ENCODE data around the gene SZT2.

SZT2 gene

GRCh38 chr1:43436371-43436770, 46.7 kb downstream of the SZT2 start:
- peak overlapping the region; percentile 58 for H3K27ac ChIP-seq (ENCODE audit: low read length)
- H3K4me1 ChIP-seq (ENCODE audit: control insufficient read depth, insufficient read depth, low read length): peaks cover 12% of the 10 kb centered on the region
- no peaks in the 10 kb centered on the region for H3K27me3 ChIP-seq (ENCODE audit: control insufficient read depth in 1 of 2, insufficient read depth in 2 of 2, low read length in 2 of 2)
- H3K4me3 ChIP-seq (ENCODE audit: low read length in 2 of 2): peak overlapping the region in 1 of 2 donors; percentile 22
- H3K9ac ChIP-seq (ENCODE audit: low read length in 2 of 2): peak overlapping the region in 1 of 2 donors; percentile 13
- peaks cover 56 to 66% of the 10 kb centered on the region in 2 donors for H3K36me3 ChIP-seq (ENCODE audit: control insufficient read depth in 2 of 2, insufficient read depth in 2 of 2, low read length in 2 of 2)
- no peaks in the 10 kb centered on the region for H3K9me3 ChIP-seq (ENCODE audit: control insufficient read depth in 2 of 2, low read length in 2 of 2)

- Histone ChIP-seq H3K27ac (ENCODE audit: low read length) (no peak overlapping the region), H3K36me3 (ENCODE audit: control insufficient read depth in 2 of 2, insufficient read depth in 2 of 2, low read length in 2 of 2) (peaks cover 51 to 64% of the 10 kb centered on the region in 2 donors), H3K27me3 (ENCODE audit: control insufficient read depth in 1 of 2, insufficient read depth in 2 of 2, low read length in 2 of 2) (no peaks in the 10 kb centered on the region), H3K4me1 (ENCODE audit: control insufficient read depth, insufficient read depth, low read length) (peaks cover 12% of the 10 kb centered on the region), H3K4me3 (ENCODE audit: low read length in 2 of 2) (no peak overlapping the region), H3K9ac (ENCODE audit: low read length in 2 of 2) (no peak overlapping the region), H3K9me3 (ENCODE audit: control insufficient read depth in 2 of 2, low read length in 2 of 2) (no peaks in the 10 kb centered on the region)
Observed at GRCh38 chr1:43437031-43437973, 47.6 kb downstream of the SZT2 start.

GRCh38 chr1:43438006-43438405, 48.3 kb downstream of the SZT2 start:
- Histone ChIP-seq H3K4me1 (ENCODE audit: control insufficient read depth, insufficient read depth, low read length) (peaks cover 12% of the 10 kb centered on the region), H3K27ac (ENCODE audit: low read length) (no peak overlapping the region), H3K36me3 (ENCODE audit: control insufficient read depth in 2 of 2, insufficient read depth in 2 of 2, low read length in 2 of 2) (peaks cover 50 to 64% of the 10 kb centered on the region in 2 donors), H3K4me3 (ENCODE audit: low read length in 2 of 2) (no peak overlapping the region), H3K27me3 (ENCODE audit: control insufficient read depth in 1 of 2, insufficient read depth in 2 of 2, low read length in 2 of 2) (no peaks in the 10 kb centered on the region), H3K9ac (ENCODE audit: low read length in 2 of 2) (no peak overlapping the region), H3K9me3 (ENCODE audit: control insufficient read depth in 2 of 2, low read length in 2 of 2) (no peaks in the 10 kb centered on the region)

- Histone ChIP-seq H3K9me3 (ENCODE audit: control insufficient read depth in 2 of 2, low read length in 2 of 2) (no peaks in the 10 kb centered on the region), H3K27ac (ENCODE audit: low read length) (no peak overlapping the region), H3K36me3 (ENCODE audit: control insufficient read depth in 2 of 2, insufficient read depth in 2 of 2, low read length in 2 of 2) (peaks cover 53 to 66% of the 10 kb centered on the region in 2 donors), H3K27me3 (ENCODE audit: control insufficient read depth in 1 of 2, insufficient read depth in 2 of 2, low read length in 2 of 2) (no peaks in the 10 kb centered on the region), H3K4me1 (ENCODE audit: control insufficient read depth, insufficient read depth, low read length) (peaks cover 12% of the 10 kb centered on the region), H3K9ac (ENCODE audit: low read length in 2 of 2) (no peak overlapping the region), H3K4me3 (ENCODE audit: low read length in 2 of 2) (no peak overlapping the region)
Observed at GRCh38 chr1:43438576-43438952, 48.9 kb downstream of the SZT2 start.

- Histone ChIP-seq H3K27ac (ENCODE audit: low read length) (no peak overlapping the region), H3K9ac (ENCODE audit: low read length in 2 of 2) (no peak overlapping the region), H3K36me3 (ENCODE audit: control insufficient read depth in 2 of 2, insufficient read depth in 2 of 2, low read length in 2 of 2) (peaks cover 58 to 67% of the 10 kb centered on the region in 2 donors), H3K4me3 (ENCODE audit: low read length in 2 of 2) (no peak overlapping the region), H3K9me3 (ENCODE audit: control insufficient read depth in 2 of 2, low read length in 2 of 2) (no peaks in the 10 kb centered on the region), H3K4me1 (ENCODE audit: control insufficient read depth, insufficient read depth, low read length) (peaks cover 12% of the 10 kb centered on the region), H3K27me3 (ENCODE audit: control insufficient read depth in 1 of 2, insufficient read depth in 2 of 2, low read length in 2 of 2) (no peaks in the 10 kb centered on the region)
Observed at GRCh38 chr1:43438953-43439581, 49.4 kb downstream of the SZT2 start.

GRCh38 chr1:43439781-43440180, 50.1 kb downstream of the SZT2 start:
- no peak overlapping the region for H3K4me3 ChIP-seq (ENCODE audit: low read length in 2 of 2)
- H3K27me3 ChIP-seq (ENCODE audit: control insufficient read depth in 1 of 2, insufficient read depth in 2 of 2, low read length in 2 of 2): no peaks in the 10 kb centered on the region
- H3K27ac ChIP-seq (ENCODE audit: low read length): no peak overlapping the region
- no peaks in the 10 kb centered on the region for H3K9me3 ChIP-seq (ENCODE audit: control insufficient read depth in 2 of 2, low read length in 2 of 2)
- no peak overlapping the region for H3K9ac ChIP-seq (ENCODE audit: low read length in 2 of 2)
- H3K4me1 ChIP-seq (ENCODE audit: control insufficient read depth, insufficient read depth, low read length): peaks cover 12% of the 10 kb centered on the region
- peaks cover 65 to 68% of the 10 kb centered on the region in 2 donors for H3K36me3 ChIP-seq (ENCODE audit: control insufficient read depth in 2 of 2, insufficient read depth in 2 of 2, low read length in 2 of 2)

GRCh38 chr1:43440358-43440757, 50.7 kb downstream of the SZT2 start:
- H3K27me3 ChIP-seq (ENCODE audit: control insufficient read depth in 1 of 2, insufficient read depth in 2 of 2, low read length in 2 of 2): no peaks in the 10 kb centered on the region
- no peaks in the 10 kb centered on the region for H3K9me3 ChIP-seq (ENCODE audit: control insufficient read depth in 2 of 2, low read length in 2 of 2)
- no peak overlapping the region for H3K9ac ChIP-seq (ENCODE audit: low read length in 2 of 2)
- H3K27ac ChIP-seq (ENCODE audit: low read length): no peak overlapping the region
- H3K4me1 ChIP-seq (ENCODE audit: control insufficient read depth, insufficient read depth, low read length): peaks cover 7% of the 10 kb centered on the region
- H3K36me3 ChIP-seq (ENCODE audit: control insufficient read depth in 2 of 2, insufficient read depth in 2 of 2, low read length in 2 of 2): peaks cover 68 to 71% of the 10 kb centered on the region in 2 donors
- no peak overlapping the region for H3K4me3 ChIP-seq (ENCODE audit: low read length in 2 of 2)

GRCh38 chr1:43441166-43441893, 51.6 kb downstream of the SZT2 start:
- Histone ChIP-seq H3K27ac (ENCODE audit: low read length) (no peak overlapping the region), H3K9ac (ENCODE audit: low read length in 2 of 2) (no peak overlapping the region), H3K9me3 (ENCODE audit: control insufficient read depth in 2 of 2, low read length in 2 of 2) (no peaks in the 10 kb centered on the region), H3K36me3 (ENCODE audit: control insufficient read depth in 2 of 2, insufficient read depth in 2 of 2, low read length in 2 of 2) (peaks cover 78 to 81% of the 10 kb centered on the region in 2 donors), H3K4me1 (ENCODE audit: control insufficient read depth, insufficient read depth, low read length) (peaks cover under 1% of the 10 kb centered on the region), H3K4me3 (ENCODE audit: low read length in 2 of 2) (no peak overlapping the region), H3K27me3 (ENCODE audit: control insufficient read depth in 1 of 2, insufficient read depth in 2 of 2, low read length in 2 of 2) (no peaks in the 10 kb centered on the region)

GRCh38 chr1:43441894-43442637, 52.4 kb downstream of the SZT2 start:
- H3K27me3 ChIP-seq (ENCODE audit: control insufficient read depth in 1 of 2, insufficient read depth in 2 of 2, low read length in 2 of 2): no peaks in the 10 kb centered on the region
- H3K9ac ChIP-seq (ENCODE audit: low read length in 2 of 2): no peak overlapping the region
- H3K4me3 ChIP-seq (ENCODE audit: low read length in 2 of 2): no peak overlapping the region
- H3K4me1 ChIP-seq (ENCODE audit: control insufficient read depth, insufficient read depth, low read length): no peaks in the 10 kb centered on the region
- H3K27ac ChIP-seq (ENCODE audit: low read length): no peak overlapping the region
- peaks cover 83 to 88% of the 10 kb centered on the region in 2 donors for H3K36me3 ChIP-seq (ENCODE audit: control insufficient read depth in 2 of 2, insufficient read depth in 2 of 2, low read length in 2 of 2)
- H3K9me3 ChIP-seq (ENCODE audit: control insufficient read depth in 2 of 2, low read length in 2 of 2): no peaks in the 10 kb centered on the region

- Histone ChIP-seq H3K4me3 (ENCODE audit: low read length in 2 of 2) (no peak overlapping the region), H3K36me3 (ENCODE audit: control insufficient read depth in 2 of 2, insufficient read depth in 2 of 2, low read length in 2 of 2) (peaks cover 83 to 92% of the 10 kb centered on the region in 2 donors), H3K9me3 (ENCODE audit: control insufficient read depth in 2 of 2, low read length in 2 of 2) (no peaks in the 10 kb centered on the region), H3K27ac (ENCODE audit: low read length) (no peak overlapping the region), H3K4me1 (ENCODE audit: control insufficient read depth, insufficient read depth, low read length) (no peaks in the 10 kb centered on the region), H3K27me3 (ENCODE audit: control insufficient read depth in 1 of 2, insufficient read depth in 2 of 2, low read length in 2 of 2) (no peaks in the 10 kb centered on the region), H3K9ac (ENCODE audit: low read length in 2 of 2) (no peak overlapping the region)
Observed at GRCh38 chr1:43442756-43443155, 53.1 kb downstream of the SZT2 start.
